HUES6 (cell line): Measurements from ENCODE around the gene TPK1.
A peak's percentile ranks its signal among the peaks of the same experiment; 100 is the strongest.

Experiments
- H3K27ac ChIP-seq: 2 replicates; pipeline ENCODE4 v1.7.0; 2013; ENCODE audit warnings: low read depth, mild to moderate bottlenecking, low read length, inconsistent platforms
- H3K27me3 ChIP-seq: 2 replicates; pipeline ENCODE4 v1.6.1; 2013; ENCODE audit warnings: low read length; ENCODE audit not compliant: control insufficient read depth, insufficient read depth
- H3K36me3 ChIP-seq: 2 replicates; pipeline ENCODE4 v1.6.1; 2013; ENCODE audit warnings: low read length; ENCODE audit not compliant: control insufficient read depth, insufficient read depth
- H3K4me1 ChIP-seq: 2 replicates; pipeline ENCODE4 v1.6.1; 2013; ENCODE audit warnings: low read length; ENCODE audit not compliant: control insufficient read depth, insufficient read depth
- H3K4me3 ChIP-seq: 2 replicates; pipeline ENCODE4 v1.5.1; 2013; ENCODE audit warnings: low read depth, low read length
- H3K9ac ChIP-seq: one replicate; pipeline ENCODE4 v1.6.1; 2013; ENCODE audit warnings: mild to moderate bottlenecking, low read length
- H3K9me3 ChIP-seq: 2 replicates; pipeline ENCODE4 v1.6.1; 2013; ENCODE audit warnings: low read depth, low read length; ENCODE audit not compliant: control insufficient read depth, insufficient read depth

Gene TPK1

DNA sequence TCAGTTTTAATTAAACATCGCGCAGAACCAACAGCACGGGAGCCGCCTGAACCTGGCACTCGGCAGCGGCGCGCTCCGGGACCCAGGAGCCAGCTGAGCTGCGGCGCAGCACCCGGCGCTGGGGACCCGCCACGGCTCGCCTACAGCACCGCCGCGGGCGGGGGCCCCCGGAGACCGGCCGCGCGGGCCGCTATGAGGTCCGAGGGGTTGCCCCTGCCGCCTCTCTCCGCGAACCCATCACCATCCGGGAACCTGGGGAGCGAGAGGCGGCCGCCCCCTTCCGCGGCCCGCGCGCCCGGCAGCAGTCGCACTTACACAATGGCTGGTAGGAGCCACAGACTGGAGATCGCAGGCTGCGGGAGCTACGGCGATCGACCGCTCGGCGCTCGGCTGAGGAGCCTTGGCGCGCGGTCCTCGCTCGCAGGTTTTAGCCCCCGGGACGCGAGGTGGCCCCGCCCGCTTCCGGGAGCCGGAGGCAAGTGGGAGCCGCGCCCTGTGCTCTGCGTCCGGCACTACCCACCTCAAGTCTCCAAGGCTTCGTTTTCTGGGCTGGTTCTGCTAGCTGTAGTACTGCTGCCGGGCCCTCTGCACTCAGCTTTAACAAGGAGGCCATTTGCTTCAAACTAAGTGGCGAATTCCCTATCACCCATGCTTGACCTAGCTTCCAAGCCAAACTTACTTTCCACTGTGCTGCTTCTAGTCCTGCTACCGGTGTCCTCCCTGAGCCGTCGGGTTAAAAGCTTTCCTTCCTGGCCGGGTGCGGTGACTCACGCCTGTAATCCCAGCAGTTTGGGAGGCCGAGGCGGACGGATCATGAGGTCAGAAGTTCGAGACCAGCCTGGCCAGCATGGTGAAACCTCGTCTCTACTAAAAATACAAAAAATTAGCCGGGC is at the start of gene TPK1:
TPK1 (minus strand) TSS at position 402 of the 893 bp plus-strand sequence. CDS start 451 bp downstream, outside the sequence.
- peak within 1 kb of the TSS; percentile 60; the same call in 1 of the 2 replicates for H3K27ac ChIP-seq
- H3K27me3 ChIP-seq, result no peaks in the 10 kb centered on the region
- H3K36me3 ChIP-seq, result no peaks in the 10 kb centered on the region
- peak within 1 kb of the TSS; percentile 75 for H3K4me3 ChIP-seq
- no peaks in the 10 kb centered on the region for H3K4me1 ChIP-seq
- no peaks in the 10 kb centered on the region for H3K9me3 ChIP-seq
- peak within 1 kb of the TSS; percentile 86 for H3K9ac ChIP-seq

- Histone ChIP-seq H3K36me3 (no peaks in the 10 kb centered on the region), H3K4me3 (no peak overlapping the region), H3K27ac (peak overlapping the region; percentile 52; the same call in 1 of the 2 replicates), H3K27me3 (no peaks in the 10 kb centered on the region), H3K9me3 (no peaks in the 10 kb centered on the region), H3K9ac (no peak overlapping the region), H3K4me1 (peaks cover 11% of the 10 kb centered on the region)
Observed at GRCh38 chr7:144885478-144885877, 49.6 kb upstream of the TPK1 start.

DNA sequence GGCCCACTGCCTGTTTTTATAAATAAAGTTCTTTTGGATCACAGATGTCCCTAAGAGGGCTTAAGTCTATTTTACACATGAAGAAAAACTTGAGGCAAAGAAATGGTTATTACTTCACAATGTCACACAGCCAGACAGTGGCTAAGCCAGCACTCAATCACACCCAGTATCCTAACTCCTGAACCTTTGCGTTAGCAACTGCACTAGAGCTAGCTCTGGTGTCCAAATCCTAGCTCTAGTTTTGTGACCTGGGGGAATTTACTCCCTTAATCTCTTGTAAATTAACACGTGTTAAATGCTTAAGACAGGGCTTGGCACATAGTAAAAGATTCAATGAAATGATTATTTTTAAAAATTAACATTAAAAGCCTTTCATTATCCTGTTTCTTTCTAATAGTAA is 49.0 kb upstream of the TPK1 start:
- Histone ChIP-seq H3K36me3 (no peaks in the 10 kb centered on the region), H3K27ac (peak overlapping the region; percentile 52; the same call in 1 of the 2 replicates), H3K4me3 (no peak overlapping the region), H3K9ac (no peak overlapping the region), H3K4me1 (peaks cover 11% of the 10 kb centered on the region), H3K9me3 (no peaks in the 10 kb centered on the region), H3K27me3 (no peaks in the 10 kb centered on the region)

GRCh38 chr7:144873316-144873845 is 37.5 kb upstream of the TPK1 start:
- no peaks in the 10 kb centered on the region for H3K27me3 ChIP-seq
- H3K36me3 ChIP-seq, result no peaks in the 10 kb centered on the region
- no peaks in the 10 kb centered on the region for H3K9me3 ChIP-seq
- no peaks in the 10 kb centered on the region for H3K4me1 ChIP-seq
- no peak overlapping the region for H3K4me3 ChIP-seq
- H3K9ac ChIP-seq, result no peak overlapping the region
- no peak overlapping the region for H3K27ac ChIP-seq

DNA sequence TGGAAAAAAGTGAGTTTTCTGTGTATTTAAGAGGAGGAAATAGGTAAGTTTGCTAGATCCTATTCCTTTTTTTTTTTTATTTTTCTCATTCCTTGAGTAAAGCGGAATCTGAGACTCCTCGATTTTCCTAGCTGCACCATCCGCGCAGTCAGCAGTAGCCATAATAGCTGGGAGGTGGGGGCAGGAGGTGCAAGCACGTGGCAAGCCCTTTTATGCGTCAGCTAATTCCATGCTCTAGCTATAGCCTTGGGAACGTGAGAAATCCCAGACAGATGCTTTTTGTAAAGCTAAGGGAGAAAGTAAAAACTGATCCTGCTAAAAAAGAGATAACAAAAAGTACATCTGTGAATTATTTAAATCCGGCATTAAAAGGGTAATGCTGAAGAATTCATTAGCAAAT is 33.2 kb upstream of the TPK1 start:
- H3K9me3 ChIP-seq, result no peaks in the 10 kb centered on the region

GRCh38 chr7:144866189-144866588 is 30.3 kb upstream of the TPK1 start:
- no peaks in the 10 kb centered on the region for H3K9me3 ChIP-seq
- H3K27ac ChIP-seq, result no peak overlapping the region
- H3K4me1 ChIP-seq, result no peaks in the 10 kb centered on the region
- H3K4me3 ChIP-seq, result no peak overlapping the region
- H3K27me3 ChIP-seq, result peaks cover 2% of the 10 kb centered on the region; the same call in 1 of the 2 replicates
- H3K36me3 ChIP-seq, result no peaks in the 10 kb centered on the region
- no peak overlapping the region for H3K9ac ChIP-seq

More for the DNA sequence above, 33.2 kb upstream of the TPK1 start:
- H3K4me3 ChIP-seq, result no peak overlapping the region
- no peak overlapping the region for H3K27ac ChIP-seq
- H3K4me1 ChIP-seq, result no peaks in the 10 kb centered on the region
- H3K27me3 ChIP-seq, result no peaks in the 10 kb centered on the region
- H3K9ac ChIP-seq, result no peak overlapping the region
- H3K36me3 ChIP-seq, result no peaks in the 10 kb centered on the region

DNA sequence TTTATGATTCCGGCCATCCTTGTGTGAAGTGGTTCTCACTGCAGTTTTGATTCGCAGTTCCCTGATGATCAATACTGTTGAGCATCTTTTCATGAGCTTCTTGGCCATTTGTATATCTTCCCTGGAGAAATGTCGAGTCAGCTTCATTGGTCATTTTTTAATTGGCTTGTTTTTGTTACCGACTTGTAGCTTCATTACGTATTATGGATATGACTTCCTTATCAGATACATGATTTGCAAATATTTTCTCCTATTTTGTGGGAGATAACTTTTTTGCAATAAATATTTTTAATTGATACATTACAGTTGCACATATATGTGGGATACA is 27.4 kb upstream of the TPK1 start:
- Histone ChIP-seq H3K4me3 (no peak overlapping the region), H3K4me1 (no peaks in the 10 kb centered on the region)

DNA sequence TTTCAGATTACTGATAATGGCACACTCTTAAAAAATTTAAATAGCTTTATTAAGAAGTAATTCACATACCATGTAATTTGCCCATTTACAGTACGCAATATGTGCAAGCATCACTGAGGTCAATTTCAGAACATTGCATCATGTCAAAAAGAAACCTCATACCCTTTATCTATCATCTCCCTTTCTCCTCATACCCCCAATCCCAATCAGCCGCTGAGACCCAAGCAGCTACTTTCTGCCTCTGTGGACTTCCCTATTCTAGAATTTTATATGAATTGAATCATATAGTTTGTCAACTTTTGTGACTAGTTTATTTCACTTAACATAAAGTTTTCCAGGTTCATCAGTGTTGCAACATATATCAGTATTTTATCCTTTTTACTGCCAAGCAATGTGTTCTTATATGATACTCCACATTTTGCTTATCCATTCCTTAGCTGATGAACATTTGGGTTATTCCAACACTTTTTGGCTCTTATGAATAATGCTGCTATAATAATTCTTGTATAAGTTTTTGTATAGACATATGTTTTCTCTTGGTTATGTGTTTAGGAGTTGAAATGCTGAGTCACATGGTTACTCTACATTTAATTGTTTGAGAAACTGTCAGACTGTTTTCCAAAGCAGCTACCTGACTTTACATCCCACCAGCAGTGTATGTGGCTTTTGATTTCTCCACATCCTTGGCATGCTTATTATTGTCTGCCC is 26.9 kb upstream of the TPK1 start:
- Histone ChIP-seq H3K36me3 (no peaks in the 10 kb centered on the region), H3K9ac (no peak overlapping the region), H3K9me3 (no peaks in the 10 kb centered on the region), H3K27ac (no peak overlapping the region), H3K4me1 (no peaks in the 10 kb centered on the region), H3K27me3 (peaks cover 2% of the 10 kb centered on the region; the same call in 1 of the 2 replicates), H3K4me3 (no peak overlapping the region)

More for the DNA sequence above, 27.4 kb upstream of the TPK1 start:
- Histone ChIP-seq H3K36me3 (no peaks in the 10 kb centered on the region), H3K9me3 (no peaks in the 10 kb centered on the region), H3K9ac (no peak overlapping the region), H3K27ac (no peak overlapping the region), H3K27me3 (peaks cover 2% of the 10 kb centered on the region; the same call in 1 of the 2 replicates)

GRCh38 chr7:144859739-144860138 is 23.9 kb upstream of the TPK1 start:
- peaks cover 2% of the 10 kb centered on the region; the same call in 1 of the 2 replicates for H3K27me3 ChIP-seq
- H3K27ac ChIP-seq, result no peak overlapping the region
- H3K4me1 ChIP-seq, result no peaks in the 10 kb centered on the region
- no peak overlapping the region for H3K4me3 ChIP-seq
- H3K9ac ChIP-seq, result no peak overlapping the region
- no peaks in the 10 kb centered on the region for H3K36me3 ChIP-seq
- no peaks in the 10 kb centered on the region for H3K9me3 ChIP-seq

DNA sequence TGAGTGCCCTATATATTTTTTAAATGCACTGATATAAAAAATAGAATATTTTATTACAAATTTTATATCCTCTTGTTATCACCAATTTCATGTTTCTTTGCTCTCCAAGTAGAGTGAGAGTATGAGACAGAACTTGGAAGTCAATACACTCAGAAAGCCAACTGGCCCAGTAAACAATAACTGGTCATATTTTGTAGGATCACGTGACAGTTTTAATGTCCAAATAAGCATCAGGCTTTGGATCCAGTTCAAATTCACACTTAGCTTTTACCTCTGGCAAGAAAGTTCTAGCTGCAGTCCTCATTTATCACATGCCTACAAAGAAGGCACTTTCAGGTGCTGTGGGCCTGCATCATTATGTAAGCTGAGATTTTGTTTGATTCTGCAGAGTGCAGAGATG is 21.6 kb upstream of the TPK1 start:
- Histone ChIP-seq H3K27ac (no peak overlapping the region), H3K27me3 (no peaks in the 10 kb centered on the region), H3K4me3 (no peak overlapping the region), H3K4me1 (no peaks in the 10 kb centered on the region), H3K9me3 (no peaks in the 10 kb centered on the region), H3K9ac (no peak overlapping the region), H3K36me3 (no peaks in the 10 kb centered on the region)
